HCT116 (cell line): ENCODE results near the gene CDRT15. TPM values are rescaled to one million over a fixed set of nuclear protein-coding genes. Genes with fewer than 3 reads are reported as not detected.

ENCODE experiments used
- ATAC-seq: fragments of 200-7000 bp; cut with Tn5 transposase; 2 replicates; pipeline ENCODE4 v1.9.1; 2020; ENCODE audit warnings: mild to moderate bottlenecking, moderate library complexity
- BruUV-seq: library from RNA; stranded (reverse); fragments of 400-500 nt; replicated peaks from 2 replicates; lab custom pipeline; 2021; lab: Mats Ljungman, UMichigan
- CTCF ChIA-PET: fragments of 300-600 bp; sonication (Branson Sonifier 250); formaldehyde crosslinking; loops from one replicate; lab custom pipeline; 2021; ENCODE audit warnings: antibody characterized with exemption; lab: Charles Lee
- POLR2A ChIA-PET: fragments of 300-600, 350-600 bp; sonication (Branson Sonifier 250); formaldehyde crosslinking; loops from one replicate; lab custom pipeline; 2021; ENCODE audit warnings: antibody characterized with exemption; lab: Charles Lee
- RAD21 ChIA-PET, 2 experiments: fragments of 300-600 bp; sonication (Branson Sonifier 250); formaldehyde crosslinking; loops; one replicate each; lab custom pipeline; 2023; ENCODE audit warnings: low total read pairs in 2 of 2; ENCODE audit not compliant: uncharacterized antibody in 2 of 2, unreplicated experiment in 2 of 2, low non-redundant PET in 1 of 2; lab: Charles Lee
- DNase-seq: peaks from one replicate; pipeline ENCODE4 v3.0.0-alpha.2; 2010; ENCODE audit warnings: low read depth, low spot score
- H2AFZ ChIP-seq: fragments of 200-600 bp; shearing (Covaris generic), sonication (generic); 2 replicates; pipeline ENCODE4 v1.6.1; 2017; ENCODE audit warnings: low read depth, mixed run types, mixed read lengths, antibody characterized with exemption, low read length; ENCODE audit not compliant: poor library complexity, severe bottlenecking
- H3K27ac ChIP-seq: 2 replicates; pipeline ENCODE4 v1.5.1; 2012; ENCODE audit warnings: low read depth, low read length
- H3K27me3 ChIP-seq: fragments of 200-600 bp; sonication (generic); 2 replicates; pipeline ENCODE4 v1.6.1; 2016; ENCODE audit warnings: mixed run types, low read length, mixed read lengths; ENCODE audit not compliant: insufficient read depth
- H3K36me3 ChIP-seq, 2 experiments: fragments of 200-500 bp in 1 of 2; fragments of 200-600 bp in 1 of 2; sonication (Bioruptor generic) in 1 of 2; sonication (generic) in 1 of 2; 2 replicates each; pipeline versions ENCODE4 v1.5.1 to v1.6.1; 2014 to 2016; ENCODE audit warnings: low read length in 2 of 2, inconsistent platforms in 1 of 2, mixed read lengths in 1 of 2, mixed run types in 1 of 2; ENCODE audit not compliant: insufficient read depth in 2 of 2, control insufficient read depth in 1 of 2
- H3K4me1 ChIP-seq, 2 experiments: fragments of 200-600 bp in 1 of 2; sonication (generic) in 1 of 2; 2 replicates each; pipeline versions ENCODE4 v1.5.1 to v1.6.1; 2012 to 2017; ENCODE audit warnings: low read length in 2 of 2, inconsistent platforms in 1 of 2, mild to moderate bottlenecking in 1 of 2, mixed read lengths in 1 of 2, mixed run types in 1 of 2, moderate library complexity in 1 of 2; ENCODE audit not compliant: insufficient read depth in 2 of 2, control insufficient read depth in 1 of 2
- H3K4me2 ChIP-seq: fragments of 200-600 bp; sonication (generic); 2 replicates; pipeline ENCODE4 v1.6.1; 2017; ENCODE audit warnings: mixed run types, low read length, mixed read lengths
- H3K4me3 ChIP-seq, 2 experiments: fragments of 200-600 bp in 1 of 2; sonication (generic) in 1 of 2; replicated peaks in 1 of 2; 2 replicates each; pipeline ENCODE4 v1.5.1; 2011 to 2016; ENCODE audit warnings: low read length in 2 of 2, control low read depth in 1 of 2, low read depth in 1 of 2, mild to moderate bottlenecking in 1 of 2, mixed read lengths in 1 of 2, mixed run types in 1 of 2
- H3K79me2 ChIP-seq: fragments of 200-600 bp; sonication (generic); 2 replicates; pipeline ENCODE4 v1.6.1; 2017; ENCODE audit warnings: mild to moderate bottlenecking, mixed run types, low read length, moderate library complexity, mixed read lengths; ENCODE audit not compliant: insufficient read depth
- H3K9ac ChIP-seq: fragments of 200-600 bp; sonication (generic); 2 replicates; pipeline ENCODE4 v1.6.1; 2016; ENCODE audit warnings: low read length, mixed read lengths
- H3K9me2 ChIP-seq: fragments of 200-600 bp; sonication (generic), shearing (Covaris generic); 2 replicates; pipeline ENCODE4 v1.6.1; 2017; ENCODE audit warnings: mixed run types, mild to moderate bottlenecking, moderate library complexity; ENCODE audit not compliant: insufficient read depth
- H3K9me3 ChIP-seq, 2 experiments: fragments of 200-500 bp in 1 of 2; fragments of 200-600 bp in 1 of 2; sonication (Bioruptor generic) in 1 of 2; sonication (generic) in 1 of 2; 2 replicates each; pipeline ENCODE4 v1.6.1; 2014 to 2017; ENCODE audit warnings: low read length in 2 of 2, mixed read lengths in 2 of 2, inconsistent platforms in 1 of 2, low read depth in 1 of 2, mild to moderate bottlenecking in 1 of 2, mixed run types in 1 of 2, moderate library complexity in 1 of 2; ENCODE audit not compliant: control insufficient read depth in 1 of 2, insufficient read depth in 1 of 2
- H4K20me1 ChIP-seq: fragments of 200-600 bp; sonication (generic), shearing (Covaris generic); 2 replicates; pipeline ENCODE4 v1.6.1; 2017; ENCODE audit warnings: mixed run types, mild to moderate bottlenecking, moderate library complexity; ENCODE audit not compliant: insufficient read depth
- CEBPB ChIP-seq: IDR thresholded peaks from 2 replicates; pipeline ENCODE4 v1.6.1; 2012; ENCODE audit warnings: low read depth
- CTCF ChIP-seq, 3 experiments: fragments of 200-600 bp in 1 of 3; sonication (generic) in 1 of 3; IDR thresholded peaks in 2 of 3; conservative IDR thresholded peaks in 1 of 3; 2 replicates each; pipeline ENCODE4 v1.5.1; 2012 to 2017; ENCODE audit warnings: low read depth in 2 of 3, low read length in 2 of 3, antibody characterized with exemption in 1 of 3, borderline replicate concordance in 1 of 3, control low read depth in 1 of 3, mild to moderate bottlenecking in 1 of 3, mixed read lengths in 1 of 3, mixed run types in 1 of 3, moderate library complexity in 1 of 3; ENCODE audit not compliant: insufficient read depth in 1 of 3
- ELF1 ChIP-seq: IDR thresholded peaks from 2 replicates; pipeline ENCODE4 v1.6.1; 2012; ENCODE audit warnings: low read depth, borderline replicate concordance
- EZH2 ChIP-seq: fragments of 200-600 bp; sonication (generic); IDR thresholded peaks from 2 replicates; pipeline ENCODE4 v1.6.1; 2017; ENCODE audit warnings: antibody characterized with exemption, mixed run types
- FOSL1 ChIP-seq: IDR thresholded peaks from 2 replicates; pipeline ENCODE4 v1.6.1; 2012; ENCODE audit warnings: low read depth
- JUND ChIP-seq: IDR thresholded peaks from 2 replicates; pipeline ENCODE4 v1.6.1; 2012
- POLR2A ChIP-seq: IDR thresholded peaks from 2 replicates; pipeline ENCODE4 v1.7.0; 2011; ENCODE audit warnings: borderline replicate concordance; ENCODE audit not compliant: insufficient read depth, insufficient read length; ENCODE audit errors: extremely low read depth
- POLR2AphosphoS5 ChIP-seq: IDR thresholded peaks from 2 replicates; pipeline ENCODE4 v1.6.1; 2011; ENCODE audit warnings: mild to moderate bottlenecking, low read depth, low read length, moderate library complexity
- REST ChIP-seq: IDR thresholded peaks from 2 replicates; pipeline ENCODE4 v1.6.1; 2012; ENCODE audit warnings: low read depth
- SIN3A ChIP-seq: IDR thresholded peaks from 2 replicates; pipeline ENCODE4 v1.6.1; 2012; ENCODE audit warnings: low read depth
- SRF ChIP-seq: IDR thresholded peaks from 2 replicates; pipeline ENCODE4 v1.6.1; 2012; ENCODE audit warnings: low read depth
- ZBTB33 ChIP-seq: IDR thresholded peaks from 2 replicates; pipeline ENCODE4 v1.6.1; 2011; ENCODE audit warnings: mild to moderate bottlenecking, low read length, moderate library complexity; ENCODE audit not compliant: insufficient replicate concordance; ENCODE audit errors: extremely low read depth
- ZFX ChIP-seq: fragments of 450-650 bp; IDR thresholded peaks from 2 replicates; pipeline ENCODE4 v1.6.1; 2017
- ZNF274 ChIP-seq: fragments of 200-500 bp; sonication (Bioruptor generic); IDR thresholded peaks from 2 replicates; pipeline ENCODE4 v1.6.1; 2014; ENCODE audit warnings: mild to moderate bottlenecking, low read depth, low read length, inconsistent platforms
- intact Hi-C: fragments of 100-400 bp; cut with micrococcal nuclease; formaldehyde crosslinking; loops from 2 replicates; pipeline ENCODE4 v1.10.0; 2022
- total RNA-seq: library from RNA; stranded (reverse); gene quantifications from one replicate; pipeline ENCODE4 v1.2.1, GENCODE V29; 2021; ENCODE audit not compliant: unreplicated experiment

The CDRT15 gene
- total RNA-seq, 1 experiment from 2014 or later, result not detected

- RAD21 ChIA-PET, result no interaction called here
- no peaks in the 10 kb centered on the region for H3K27me3 ChIP-seq
- no peaks in the 10 kb centered on the region for H3K9me2 ChIP-seq
- TF ChIP-seq ELF1, result no peak
- TF ChIP-seq CEBPB, result no peak
- no peak for TF ChIP-seq REST
- no peak for TF ChIP-seq FOSL1
- no peak for TF ChIP-seq CTCF (IDR thresholded peaks at IDR 0.05 in 2 of 3, conservative IDR thresholded peaks at IDR 0.05 in 1 of 3; ENCODE audit: borderline replicate concordance in 1 of 3, insufficient read depth in 1 of 3, low read depth in 2 of 3, low read length in 2 of 3)
- no peak for TF ChIP-seq EZH2
- no peak for TF ChIP-seq SRF
- no peak for TF ChIP-seq SIN3A
- no peak for TF ChIP-seq ZNF274
- TF ChIP-seq ZFX, result no peak
- TF ChIP-seq POLR2AphosphoS5, result no peak
- TF ChIP-seq POLR2A, result no peak
- no peak for TF ChIP-seq ZBTB33
- no peak for TF ChIP-seq JUND
- ATAC-seq (no peak), DNase-seq (no peak)
- BruUV-seq, result no TSS peak
- no peak overlapping the region for H3K27ac ChIP-seq
- H3K4me2 ChIP-seq, result no peak overlapping the region
- no peaks in the 10 kb centered on the region for H3K79me2 ChIP-seq
- CTCF ChIA-PET, result no interaction called here
- no peaks in the 10 kb centered on the region for H3K36me3 ChIP-seq
- H3K4me1 ChIP-seq, result no peaks in the 10 kb centered on the region
- no peaks in the 10 kb centered on the region for H3K9me3 ChIP-seq
- H2AFZ ChIP-seq, result no peak overlapping the region
- no peaks in the 10 kb centered on the region for H4K20me1 ChIP-seq
- no peak overlapping the region for H3K4me3 ChIP-seq
- H3K9ac ChIP-seq, result no peak overlapping the region
- POLR2A ChIA-PET, result no interaction called here
- intact Hi-C loops, result no loop called here
Observed at GRCh38 chr17:14222611-14223010, 14.1 kb downstream of the CDRT15 start.
